ENCODE results near the gene PTPN12. TPM values are rescaled to one million over a fixed set of nuclear protein-coding genes. Genes with fewer than 3 reads are reported as not detected.

Gene PTPN12
- total RNA-seq, 1 donor from 2014 or later = 86.6 TPM

DNA sequence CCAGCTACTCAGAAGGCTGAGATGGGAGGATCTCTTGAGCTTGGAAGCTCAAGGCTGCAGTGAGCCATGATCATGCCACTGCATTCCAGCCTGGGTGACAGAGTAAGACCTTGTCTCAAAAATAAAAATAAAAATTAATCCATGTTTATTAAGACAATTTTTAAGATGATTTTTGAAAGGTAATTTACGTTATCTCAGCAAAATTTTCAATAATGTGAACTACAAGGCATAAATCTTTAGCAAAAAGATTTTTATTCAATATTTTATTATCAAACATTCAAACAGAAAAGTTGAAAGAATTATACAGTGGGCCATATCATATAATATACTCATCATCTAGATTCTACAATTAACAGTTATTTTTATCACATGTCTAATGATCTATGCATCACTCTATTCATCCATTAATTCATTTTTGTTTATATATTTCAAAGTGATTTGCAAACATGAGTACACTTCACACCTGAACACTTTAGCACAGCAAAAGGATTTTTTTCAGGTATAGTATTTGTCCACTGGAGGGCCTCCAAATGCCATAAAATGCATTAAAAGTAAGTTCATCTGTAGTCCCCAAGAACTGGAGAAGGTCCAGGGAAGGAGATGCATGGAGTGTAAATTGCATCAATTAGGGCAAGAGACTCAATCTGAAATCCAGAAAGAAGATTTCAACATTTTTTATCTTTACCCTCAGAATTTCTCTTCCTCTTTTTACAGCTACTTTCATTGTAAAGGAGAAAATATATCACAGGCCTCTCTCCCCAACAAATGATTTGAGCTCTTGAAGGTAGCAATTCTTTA lies 120.5 kb downstream of the PTPN12 start:
- Mint-ChIP-seq H3K36me3 (peaks cover 4% of the 10 kb centered on the region), H3K4me3 (no peak overlapping the region), H3K27ac (no peak overlapping the region), H3K9me3 (no peaks in the 10 kb centered on the region), H3K27me3 (ENCODE audit: insufficient read depth, low read depth) (no peaks in the 10 kb centered on the region), H3K4me1 (no peaks in the 10 kb centered on the region)
- Histone ChIP-seq H4K20me1 (ENCODE audit: low read depth) (no peaks in the 10 kb centered on the region), H3K4me1 (no peaks in the 10 kb centered on the region), H2AFZ (replicated peaks) (no peak overlapping the region), H3K9me3 (ENCODE audit: low read depth) (no peaks in the 10 kb centered on the region), H3K27ac (no peak overlapping the region), H3K36me3 (no peaks in the 10 kb centered on the region), H3K27me3 (no peaks in the 10 kb centered on the region), H3F3A (ENCODE audit: low read depth) (no peaks in the 10 kb centered on the region), H3K4me2 (no peak overlapping the region), H3K4me3 (no peak overlapping the region), H3K79me2 (ENCODE audit: low read depth) (no peaks in the 10 kb centered on the region), H3K9ac (no peak overlapping the region)
- DNase-seq (ENCODE audit: low spot score) = peak; percentile 37
- TF ChIP-seq, protein P1, sequence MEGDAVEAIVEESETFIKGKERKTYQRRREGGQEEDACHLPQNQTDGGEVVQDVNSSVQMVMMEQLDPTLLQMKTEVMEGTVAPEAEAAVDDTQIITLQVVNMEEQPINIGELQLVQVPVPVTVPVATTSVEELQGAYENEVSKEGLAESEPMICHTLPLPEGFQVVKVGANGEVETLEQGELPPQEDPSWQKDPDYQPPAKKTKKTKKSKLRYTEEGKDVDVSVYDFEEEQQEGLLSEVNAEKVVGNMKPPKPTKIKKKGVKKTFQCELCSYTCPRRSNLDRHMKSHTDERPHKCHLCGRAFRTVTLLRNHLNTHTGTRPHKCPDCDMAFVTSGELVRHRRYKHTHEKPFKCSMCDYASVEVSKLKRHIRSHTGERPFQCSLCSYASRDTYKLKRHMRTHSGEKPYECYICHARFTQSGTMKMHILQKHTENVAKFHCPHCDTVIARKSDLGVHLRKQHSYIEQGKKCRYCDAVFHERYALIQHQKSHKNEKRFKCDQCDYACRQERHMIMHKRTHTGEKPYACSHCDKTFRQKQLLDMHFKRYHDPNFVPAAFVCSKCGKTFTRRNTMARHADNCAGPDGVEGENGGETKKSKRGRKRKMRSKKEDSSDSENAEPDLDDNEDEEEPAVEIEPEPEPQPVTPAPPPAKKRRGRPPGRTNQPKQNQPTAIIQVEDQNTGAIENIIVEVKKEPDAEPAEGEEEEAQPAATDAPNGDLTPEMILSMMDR (IDR thresholded peaks at IDR 0.05) = peak; percentile 63
- no peak for TF ChIP-seq EZH2phosphoT487 (IDR thresholded peaks at IDR 0.05)

DNA sequence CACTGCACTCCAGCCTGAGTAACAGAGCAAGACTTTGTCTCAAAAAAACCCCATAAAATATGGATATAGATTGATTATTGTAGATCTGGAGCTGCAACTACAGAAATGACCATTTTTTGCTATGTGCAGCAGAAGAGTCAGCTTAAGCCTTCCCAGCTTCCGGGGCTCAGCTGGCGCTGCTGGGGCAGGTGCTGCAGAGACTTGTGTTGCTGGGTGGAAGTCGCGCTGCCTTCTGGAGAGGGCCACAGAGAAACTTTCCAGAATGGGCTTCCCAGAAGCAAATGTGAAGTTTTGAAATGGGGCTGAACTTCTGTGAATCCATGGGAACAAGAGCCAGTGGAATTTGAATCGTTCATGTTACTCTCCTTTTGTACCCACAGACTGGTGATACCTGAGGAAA lies 121.8 kb downstream of the PTPN12 start:
- no peak for DNase-seq (ENCODE audit: low spot score)
- H3K4me3 Mint-ChIP-seq = no peak overlapping the region
- H3K4me1 ChIP-seq = no peaks in the 10 kb centered on the region

DNA sequence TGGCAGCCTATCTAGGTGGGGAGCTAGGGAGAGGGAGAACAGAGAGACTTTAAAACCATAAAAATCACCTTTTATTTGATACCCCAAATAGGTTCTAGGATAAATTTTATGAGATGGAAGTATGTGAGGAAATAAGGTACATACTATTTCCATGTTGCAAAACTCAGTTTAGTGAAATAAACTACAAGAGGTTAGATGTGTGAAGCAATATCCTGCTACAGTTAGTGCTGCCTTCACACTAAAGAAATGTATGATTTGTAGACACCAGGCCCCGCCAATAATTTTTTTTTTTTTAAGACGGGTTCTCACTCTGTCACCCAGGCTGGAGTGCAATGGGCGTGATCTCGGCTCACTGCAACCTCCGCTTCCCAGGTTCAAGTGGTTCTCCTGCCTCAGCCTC lies 124.7 kb downstream of the PTPN12 start:
- Histone ChIP-seq H2AFZ (replicated peaks) (no peak overlapping the region), H3K4me1 (peaks cover 14% of the 10 kb centered on the region), H3K79me2 (ENCODE audit: low read depth) (no peaks in the 10 kb centered on the region), H3K4me3 (no peak overlapping the region), H3K9ac (no peak overlapping the region), H4K20me1 (ENCODE audit: low read depth) (no peaks in the 10 kb centered on the region), H3K9me3 (ENCODE audit: low read depth) (no peaks in the 10 kb centered on the region), H3F3A (ENCODE audit: low read depth) (peaks cover 9% of the 10 kb centered on the region), H3K27ac (no peak overlapping the region), H3K27me3 (no peaks in the 10 kb centered on the region), H3K36me3 (no peaks in the 10 kb centered on the region), H3K4me2 (no peak overlapping the region)
- H3K36me3 Mint-ChIP-seq = peaks cover 7% of the 10 kb centered on the region
- no peaks in the 10 kb centered on the region for H3K4me1 Mint-ChIP-seq
- no peaks in the 10 kb centered on the region for H3K9me3 Mint-ChIP-seq
- TF ChIP-seq, protein P1 (IDR thresholded peaks at IDR 0.05) = no peak
- TF ChIP-seq EZH2 (IDR thresholded peaks at IDR 0.05) (no peak), EZH2phosphoT487 (IDR thresholded peaks at IDR 0.05) (no peak)
- H3K27me3 Mint-ChIP-seq (ENCODE audit: insufficient read depth, low read depth) = no peaks in the 10 kb centered on the region
- DNase-seq (ENCODE audit: low spot score) = no peak
- no peak overlapping the region for H3K4me3 Mint-ChIP-seq
- H3K27ac Mint-ChIP-seq = no peak overlapping the region

More for the DNA sequence above, 121.8 kb downstream of the PTPN12 start:
- no peaks in the 10 kb centered on the region for H3K27me3 Mint-ChIP-seq (ENCODE audit: insufficient read depth, low read depth)
- Histone ChIP-seq H3K79me2 (ENCODE audit: low read depth) (no peaks in the 10 kb centered on the region), H3K27me3 (no peaks in the 10 kb centered on the region), H3K4me3 (no peak overlapping the region), H3K36me3 (no peaks in the 10 kb centered on the region), H3F3A (ENCODE audit: low read depth) (no peaks in the 10 kb centered on the region), H2AFZ (replicated peaks) (no peak overlapping the region), H3K4me2 (no peak overlapping the region), H4K20me1 (ENCODE audit: low read depth) (no peaks in the 10 kb centered on the region), H3K9ac (no peak overlapping the region), H3K27ac (no peak overlapping the region), H3K9me3 (ENCODE audit: low read depth) (no peaks in the 10 kb centered on the region)
- TF ChIP-seq, protein P1 (IDR thresholded peaks at IDR 0.05) = no peak
- TF ChIP-seq EZH2 (IDR thresholded peaks at IDR 0.05) (no peak), EZH2phosphoT487 (IDR thresholded peaks at IDR 0.05) (no peak)
- H3K9me3 Mint-ChIP-seq = no peaks in the 10 kb centered on the region
- no peaks in the 10 kb centered on the region for H3K4me1 Mint-ChIP-seq
- peaks cover 4% of the 10 kb centered on the region for H3K36me3 Mint-ChIP-seq
- no peak overlapping the region for H3K27ac Mint-ChIP-seq

All from neural progenitor cell (in vitro differentiated cells).